ENCODE measurements around the gene CKAP5. TPM values are rescaled to one million over a fixed set of nuclear protein-coding genes. Genes with fewer than 3 reads are reported as not detected.

Gene CKAP5
- total RNA-seq, 6 donors from 2014 or later: 24.4 to 48.3 (median 38.1) TPM

DNA sequence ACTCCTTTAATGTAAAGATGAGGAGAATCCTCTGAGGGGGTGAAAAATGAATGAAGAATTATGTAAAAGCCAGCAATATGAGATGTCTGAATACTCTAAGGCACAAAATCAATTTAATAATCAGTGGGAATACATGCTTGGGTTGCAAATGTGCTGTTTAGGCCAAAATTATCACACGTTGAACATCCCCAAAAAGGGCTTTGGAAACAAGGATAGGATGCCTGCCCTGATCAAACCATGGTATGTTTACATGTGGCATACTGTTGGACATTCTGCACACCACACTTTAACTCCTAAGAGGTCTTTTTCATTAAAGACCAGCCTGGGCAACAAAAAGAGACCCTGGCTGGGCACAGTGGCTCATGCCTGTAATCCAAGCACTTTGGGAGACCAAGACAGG is 100.8 kb downstream of the CKAP5 start:
- TF ChIP-seq POLR2A (IDR thresholded peaks at IDR 0.05) (no peak), POLR2AphosphoS5 (IDR thresholded peaks at IDR 0.05) (no peak), EP300 (IDR thresholded peaks at IDR 0.05) (no peak)
- TF ChIP-seq, protein P1, sequence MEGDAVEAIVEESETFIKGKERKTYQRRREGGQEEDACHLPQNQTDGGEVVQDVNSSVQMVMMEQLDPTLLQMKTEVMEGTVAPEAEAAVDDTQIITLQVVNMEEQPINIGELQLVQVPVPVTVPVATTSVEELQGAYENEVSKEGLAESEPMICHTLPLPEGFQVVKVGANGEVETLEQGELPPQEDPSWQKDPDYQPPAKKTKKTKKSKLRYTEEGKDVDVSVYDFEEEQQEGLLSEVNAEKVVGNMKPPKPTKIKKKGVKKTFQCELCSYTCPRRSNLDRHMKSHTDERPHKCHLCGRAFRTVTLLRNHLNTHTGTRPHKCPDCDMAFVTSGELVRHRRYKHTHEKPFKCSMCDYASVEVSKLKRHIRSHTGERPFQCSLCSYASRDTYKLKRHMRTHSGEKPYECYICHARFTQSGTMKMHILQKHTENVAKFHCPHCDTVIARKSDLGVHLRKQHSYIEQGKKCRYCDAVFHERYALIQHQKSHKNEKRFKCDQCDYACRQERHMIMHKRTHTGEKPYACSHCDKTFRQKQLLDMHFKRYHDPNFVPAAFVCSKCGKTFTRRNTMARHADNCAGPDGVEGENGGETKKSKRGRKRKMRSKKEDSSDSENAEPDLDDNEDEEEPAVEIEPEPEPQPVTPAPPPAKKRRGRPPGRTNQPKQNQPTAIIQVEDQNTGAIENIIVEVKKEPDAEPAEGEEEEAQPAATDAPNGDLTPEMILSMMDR (IDR thresholded peaks at IDR 0.05): no peak
- DNase-seq (no peak), ATAC-seq (ENCODE audit: low FRiP score in 2 of 2) (no peak)
- Histone ChIP-seq H3K4me1 (no peaks in the 10 kb centered on the region), H3K27ac (no peak overlapping the region), H3K9me3 (no peaks in the 10 kb centered on the region), H3K4me3 (no peak overlapping the region), H3K36me3 (peaks cover 20 to 93% (median 81%) of the 10 kb centered on the region in 4 donors), H3K27me3 (no peaks in the 10 kb centered on the region)
- WGBS, 2 donors: 75 to 95% methylated on average over 1 of the region's 1 CpG

DNA sequence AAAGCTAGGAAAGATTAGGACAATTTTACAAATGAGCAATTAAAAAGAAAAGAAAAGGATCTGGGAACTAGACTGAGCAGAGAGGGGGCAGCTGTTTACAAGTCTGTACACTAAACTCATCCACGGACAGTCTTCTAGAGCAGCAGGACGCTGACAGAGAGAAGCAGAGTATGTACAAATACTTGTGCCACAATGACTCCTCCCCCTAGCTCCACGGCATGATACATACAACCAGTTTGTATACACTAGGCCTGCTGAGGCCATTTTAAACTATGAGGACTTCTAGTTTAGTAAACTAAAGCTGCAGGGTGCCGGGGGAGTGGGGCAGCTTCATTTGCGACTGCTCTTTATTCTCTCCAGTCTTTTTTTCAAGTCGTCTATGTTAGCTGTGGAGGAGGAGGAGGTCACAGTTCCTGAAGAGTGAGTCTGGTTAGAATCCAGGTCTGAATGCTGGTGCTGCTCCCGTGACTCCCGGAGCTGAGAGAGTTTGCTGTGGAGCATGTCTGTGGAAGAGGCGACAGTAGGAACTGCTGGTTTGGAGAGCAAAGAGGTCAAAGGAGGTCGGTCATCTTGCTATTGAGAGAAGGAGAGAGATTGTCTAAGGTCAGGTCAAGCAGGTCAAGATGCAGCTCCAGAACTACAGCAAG is 102.3 kb downstream of the CKAP5 start:
- H3K36me3 ChIP-seq: peaks cover 16 to 77% (median 66%) of the 10 kb centered on the region in 4 donors
- no peaks in the 10 kb centered on the region for H3K27me3 ChIP-seq
- no peaks in the 10 kb centered on the region for H3K9me3 ChIP-seq
- 69 to 77% methylated on average over 7 to 10 of the region's 10 CpGs for WGBS, 2 donors
- no peak for DNase-seq
- no peak overlapping the region for H3K27ac ChIP-seq
- H3K4me3 ChIP-seq: no peak overlapping the region
- no peaks in the 10 kb centered on the region for H3K4me1 ChIP-seq
- no peak for TF ChIP-seq POLR2A (IDR thresholded peaks at IDR 0.05)
- TF ChIP-seq, protein P1 (IDR thresholded peaks at IDR 0.05): no peak
- TF ChIP-seq POLR2AphosphoS5 (IDR thresholded peaks at IDR 0.05): no peak
- TF ChIP-seq EP300 (IDR thresholded peaks at IDR 0.05): no peak
- no peak for ATAC-seq (ENCODE audit: low FRiP score in 2 of 2)

DNA sequence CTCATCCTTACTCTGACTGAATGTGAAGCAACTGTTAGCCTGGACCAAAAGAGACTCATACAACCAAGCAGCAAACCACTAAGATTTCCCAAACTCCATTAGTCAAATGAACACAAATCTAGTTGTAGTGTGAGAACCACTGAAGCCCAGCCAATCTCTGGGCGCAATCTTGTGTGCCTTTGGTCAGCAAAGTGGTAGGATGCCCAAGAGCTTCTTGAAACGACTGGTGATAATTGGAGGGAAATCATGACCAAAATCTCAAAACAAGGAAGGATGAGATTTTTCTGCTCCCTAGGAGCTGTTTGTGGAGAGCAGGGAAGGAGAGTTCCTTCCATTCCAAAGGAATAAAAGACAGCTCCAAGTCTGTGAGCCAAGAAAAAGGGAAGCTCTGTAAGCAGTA is 103.0 kb downstream of the CKAP5 start:
- ATAC-seq (ENCODE audit: low FRiP score in 2 of 2): no peak
- 91% methylated on average over 2 of the region's 2 CpGs for WGBS, 2 donors
- Histone ChIP-seq H3K27me3 (no peaks in the 10 kb centered on the region), H3K36me3 (peaks cover 16 to 70% (median 58%) of the 10 kb centered on the region in 4 donors), H3K4me1 (no peaks in the 10 kb centered on the region), H3K4me3 (no peak overlapping the region), H3K9me3 (no peaks in the 10 kb centered on the region), H3K27ac (no peak overlapping the region)
- DNase-seq: no peak
- TF ChIP-seq POLR2AphosphoS5 (IDR thresholded peaks at IDR 0.05): no peak
- TF ChIP-seq, protein P1 (IDR thresholded peaks at IDR 0.05): no peak
- TF ChIP-seq EP300 (IDR thresholded peaks at IDR 0.05): no peak
- TF ChIP-seq POLR2A (IDR thresholded peaks at IDR 0.05): no peak

DNA sequence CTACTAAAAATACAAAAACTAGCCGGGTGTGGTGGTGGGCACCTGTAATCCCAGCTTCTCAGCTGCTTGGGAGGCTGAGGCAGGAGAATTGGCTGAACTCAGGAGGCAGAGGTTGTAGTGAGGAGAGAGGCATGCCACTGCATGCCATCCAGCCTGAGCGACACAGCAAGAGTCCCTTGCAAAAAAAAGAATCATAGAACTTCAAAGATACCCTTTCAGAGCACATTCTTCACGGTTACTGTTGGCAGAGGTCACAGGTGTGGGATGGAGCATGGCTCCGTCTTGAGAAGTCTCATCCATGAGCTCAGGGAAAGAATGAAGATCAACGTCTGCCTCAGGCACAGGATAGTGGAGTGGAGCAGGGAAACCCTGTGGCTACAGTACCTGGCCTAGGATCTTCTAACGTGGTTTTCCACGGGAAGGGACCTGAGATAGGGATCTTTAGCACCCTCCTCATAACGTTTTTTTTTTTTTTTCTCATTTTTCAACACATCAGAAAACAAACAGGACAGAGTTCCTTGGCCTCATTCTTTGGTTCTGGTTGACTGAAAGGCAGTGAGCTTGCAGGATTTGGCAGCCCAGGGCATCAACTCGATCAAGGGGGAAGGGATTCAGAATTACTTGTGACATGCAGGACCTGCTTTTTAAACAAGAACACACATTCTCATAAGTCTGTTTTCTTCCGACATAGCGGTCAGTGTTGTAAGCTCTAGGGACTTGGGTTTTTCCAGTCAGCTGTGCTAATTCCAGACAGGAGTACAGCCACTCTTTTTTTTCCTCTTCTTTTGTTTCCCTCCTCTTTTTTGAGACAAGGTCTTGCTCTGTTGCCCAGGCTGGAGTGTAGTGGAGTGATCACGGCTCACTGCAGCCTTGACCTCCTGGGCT is 104.2 kb downstream of the CKAP5 start:
- Histone ChIP-seq H3K9me3 (no peaks in the 10 kb centered on the region), H3K36me3 (peaks cover 16 to 58% (median 46%) of the 10 kb centered on the region in 4 donors), H3K27me3 (no peaks in the 10 kb centered on the region), H3K4me1 (no peaks in the 10 kb centered on the region), H3K4me3 (no peak overlapping the region), H3K27ac (no peak overlapping the region)
- 78 to 82% methylated on average over 12 of the region's 12 CpGs for WGBS, 2 donors
- TF ChIP-seq POLR2A (IDR thresholded peaks at IDR 0.05): no peak
- TF ChIP-seq EP300 (IDR thresholded peaks at IDR 0.05): no peak
- no peak for TF ChIP-seq POLR2AphosphoS5 (IDR thresholded peaks at IDR 0.05)
- TF ChIP-seq, protein P1 (IDR thresholded peaks at IDR 0.05): no peak
- peak in 1 of 2 donors; percentile 46 for ATAC-seq (ENCODE audit: low FRiP score in 2 of 2)
- no peak for DNase-seq
